SK-N-SH treated with all-trans-retinoic acid at 6 μM for 48 hours (cell line): ENCODE results near the gene NME4.

Experiments used
- ARNTL ChIP-seq: fragments of 450-650 bp; formaldehyde crosslinking; IDR thresholded peaks from 2 replicates; pipeline ENCODE4 v1.5.0; 2020; ENCODE audit warnings: low read depth, mild to moderate bottlenecking, moderate library complexity, borderline replicate concordance
- CREB5 ChIP-seq: fragments of 250-450 bp; sonication (Bioruptor Pico); IDR thresholded peaks from 2 replicates; pipeline ENCODE4 v1.5.1; 2020; ENCODE audit warnings: low read depth, mild to moderate bottlenecking, moderate library complexity
- CSDC2 ChIP-seq: fragments of 250-450 bp; sonication (Bioruptor Pico); IDR thresholded peaks from 2 replicates; pipeline ENCODE4 v1.5.0; 2020; ENCODE audit warnings: mild to moderate bottlenecking, moderate library complexity
- CSRNP3 ChIP-seq: fragments of 250-450 bp; sonication (Bioruptor Pico); IDR thresholded peaks from 2 replicates; pipeline ENCODE4 v1.5.1; 2021; ENCODE audit warnings: mild to moderate bottlenecking, moderate library complexity
- GLIS3 ChIP-seq: fragments of 250-450 bp; sonication (Bioruptor Pico); IDR thresholded peaks from 2 replicates; pipeline ENCODE4 v1.5.0; 2020; ENCODE audit warnings: mild to moderate bottlenecking, moderate library complexity
- ISL1 ChIP-seq: fragments of 250-450 bp; sonication (Bioruptor Pico); IDR thresholded peaks from 2 replicates; pipeline ENCODE4 v2.1.2; 2022; ENCODE audit warnings: mild to moderate bottlenecking, moderate library complexity
- OSR1 ChIP-seq: fragments of 250-450 bp; sonication (Bioruptor Pico); IDR thresholded peaks from 2 replicates; pipeline ENCODE4 v1.8.0; 2022; ENCODE audit warnings: moderate library complexity, mild to moderate bottlenecking, inconsistent platforms
- RARB ChIP-seq: fragments of 250-450 bp; sonication (Bioruptor Pico); IDR thresholded peaks from 2 replicates; pipeline ENCODE4 v1.8.0; 2021; ENCODE audit warnings: mild to moderate bottlenecking, moderate library complexity
- TCF4 ChIP-seq: fragments of 250-450 bp; sonication (Bioruptor Pico); IDR thresholded peaks from 2 replicates; pipeline ENCODE4 v1.8.0; 2021; ENCODE audit warnings: mild to moderate bottlenecking, moderate library complexity, borderline replicate concordance
- ZFP3 ChIP-seq: fragments of 250-450 bp; sonication (Bioruptor Pico); IDR thresholded peaks from 2 replicates; pipeline ENCODE4 v1.5.0; 2020; ENCODE audit warnings: mild to moderate bottlenecking, moderate library complexity
- ZFP30 ChIP-seq: fragments of 450-650 bp; formaldehyde crosslinking; IDR thresholded peaks from 2 replicates; pipeline ENCODE4 v1.5.0; 2022; ENCODE audit warnings: mild to moderate bottlenecking, moderate library complexity
- TF ChIP-seq, protein P1 (sequence below): fragments of 250-450 bp; sonication (Bioruptor Pico); IDR thresholded peaks from 2 replicates; pipeline ENCODE4 v1.8.0; 2020; ENCODE audit warnings: mild to moderate bottlenecking, moderate library complexity, borderline replicate concordance

GRCh38 chr16:396199-396598, 800 bp upstream of the NME4 start:
- TF ChIP-seq CSDC2 (CRISPR knock-in tag) (no peak), TCF4 (CRISPR knock-in tag) (no peak), ZFP3 (CRISPR knock-in tag) (no peak), OSR1 (no peak), CSRNP3 (CRISPR knock-in tag) (no peak), ZFP30 (CRISPR knock-in tag) (no peak), CREB5 (CRISPR knock-in tag) (no peak), ISL1 (CRISPR knock-in tag) (no peak), RARB (CRISPR knock-in tag) (no peak), GLIS3 (CRISPR knock-in tag) (no peak), ARNTL (no peak)
- TF ChIP-seq, protein P1, sequence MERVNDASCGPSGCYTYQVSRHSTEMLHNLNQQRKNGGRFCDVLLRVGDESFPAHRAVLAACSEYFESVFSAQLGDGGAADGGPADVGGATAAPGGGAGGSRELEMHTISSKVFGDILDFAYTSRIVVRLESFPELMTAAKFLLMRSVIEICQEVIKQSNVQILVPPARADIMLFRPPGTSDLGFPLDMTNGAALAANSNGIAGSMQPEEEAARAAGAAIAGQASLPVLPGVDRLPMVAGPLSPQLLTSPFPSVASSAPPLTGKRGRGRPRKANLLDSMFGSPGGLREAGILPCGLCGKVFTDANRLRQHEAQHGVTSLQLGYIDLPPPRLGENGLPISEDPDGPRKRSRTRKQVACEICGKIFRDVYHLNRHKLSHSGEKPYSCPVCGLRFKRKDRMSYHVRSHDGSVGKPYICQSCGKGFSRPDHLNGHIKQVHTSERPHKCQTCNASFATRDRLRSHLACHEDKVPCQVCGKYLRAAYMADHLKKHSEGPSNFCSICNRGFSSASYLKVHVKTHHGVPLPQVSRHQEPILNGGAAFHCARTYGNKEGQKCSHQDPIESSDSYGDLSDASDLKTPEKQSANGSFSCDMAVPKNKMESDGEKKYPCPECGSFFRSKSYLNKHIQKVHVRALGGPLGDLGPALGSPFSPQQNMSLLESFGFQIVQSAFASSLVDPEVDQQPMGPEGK = no peak
